Activated CD4-positive, alpha-beta T cell treated with anti-CD3 and anti-CD28 coated beads, Interleukin-2, amount 10 ng/mL, durations not matched to agents 24 days and 14 days (primary cell): ENCODE results near the gene DIP2C. TPM values are rescaled to one million over a fixed set of nuclear protein-coding genes. Genes with fewer than 3 reads are reported as not detected.

Experiments used
- DNase-seq: peaks from one replicate; pipeline ENCODE4 v3.0.0; 2022
- H3K27ac Mint-ChIP-seq: one replicate; pipeline ENCODE4 v1.8.0; 2022; ENCODE audit warnings: mild to moderate bottlenecking, mixed read lengths
- H3K27me3 Mint-ChIP-seq: one replicate; pipeline ENCODE4 v1.8.0; 2022; ENCODE audit warnings: mixed read lengths
- H3K36me3 Mint-ChIP-seq: one replicate; pipeline ENCODE4 v1.8.0; 2022; ENCODE audit warnings: low read depth, mild to moderate bottlenecking, mixed read lengths
- H3K4me1 Mint-ChIP-seq: one replicate; pipeline ENCODE4 v1.8.0; 2021; ENCODE audit warnings: mixed read lengths
- H3K4me3 Mint-ChIP-seq: one replicate; pipeline ENCODE4 v1.8.0; 2022; ENCODE audit warnings: mild to moderate bottlenecking, moderate library complexity, mixed read lengths
- H3K9me3 Mint-ChIP-seq: one replicate; pipeline ENCODE4 v1.8.0; 2021; ENCODE audit warnings: mixed read lengths
- intact Hi-C: fragments of 100-400 bp; cut with micrococcal nuclease; formaldehyde crosslinking; loops from one replicate; pipeline ENCODE4 v1.15.1; 2023
- total RNA-seq: library from RNA; stranded (reverse); gene quantifications from 2 replicates; pipeline ENCODE4 v1.2.3, GENCODE V29; 2022

DIP2C gene
- total RNA-seq = 1.4 and 1.9 TPM in 2 replicates

GRCh38 chr10:689452-690371, at the start of gene DIP2C:
Gene DIP2C, minus strand, starts transcription at chr10:689668. Its CDS starts 90 bp downstream, at chr10:689578.
- H3K4me1 Mint-ChIP-seq = no peaks in the 10 kb centered on the region
- H3K4me3 Mint-ChIP-seq = peak within 1 kb of the TSS; percentile 46
- DNase-seq = no peak
- intact Hi-C loops = no loop called here
- H3K9me3 Mint-ChIP-seq = no peaks in the 10 kb centered on the region
- no peak within 1 kb of the TSS for H3K27ac Mint-ChIP-seq
- H3K27me3 Mint-ChIP-seq = peaks cover 40% of the 10 kb centered on the region
- no peaks in the 10 kb centered on the region for H3K36me3 Mint-ChIP-seq

GRCh38 chr10:734481-734880, 45.0 kb upstream of the DIP2C start:
- no peak overlapping the region for H3K27ac Mint-ChIP-seq
- no peak for DNase-seq
- no peak overlapping the region for H3K4me3 Mint-ChIP-seq
- intact Hi-C loops = no loop called here
- no peaks in the 10 kb centered on the region for H3K27me3 Mint-ChIP-seq
- H3K4me1 Mint-ChIP-seq = no peaks in the 10 kb centered on the region
- peaks cover 4% of the 10 kb centered on the region for H3K9me3 Mint-ChIP-seq
- H3K36me3 Mint-ChIP-seq = no peaks in the 10 kb centered on the region

- H3K36me3 Mint-ChIP-seq = no peaks in the 10 kb centered on the region
- H3K27me3 Mint-ChIP-seq = no peaks in the 10 kb centered on the region
- H3K4me1 Mint-ChIP-seq = no peaks in the 10 kb centered on the region
- H3K4me3 Mint-ChIP-seq = no peak overlapping the region
- no peak for DNase-seq
- intact Hi-C loops = no loop called here
- H3K27ac Mint-ChIP-seq = no peak overlapping the region
- peaks cover 4% of the 10 kb centered on the region for H3K9me3 Mint-ChIP-seq
These were observed 43.6 kb upstream of the DIP2C start for GRCh38 chr10:733086-733485.

GRCh38 chr10:729213-729612, 39.7 kb upstream of the DIP2C start:
- Mint-ChIP-seq H3K4me3 (no peak overlapping the region), H3K36me3 (no peaks in the 10 kb centered on the region), H3K27me3 (no peaks in the 10 kb centered on the region), H3K9me3 (no peaks in the 10 kb centered on the region), H3K27ac (no peak overlapping the region), H3K4me1 (no peaks in the 10 kb centered on the region)
- intact Hi-C loops = no loop called here
- peak; percentile 34 for DNase-seq

GRCh38 chr10:728603-729002, 39.1 kb upstream of the DIP2C start:
- no peak for DNase-seq
- H3K9me3 Mint-ChIP-seq = no peaks in the 10 kb centered on the region
- H3K27ac Mint-ChIP-seq = no peak overlapping the region
- no peak overlapping the region for H3K4me3 Mint-ChIP-seq
- H3K27me3 Mint-ChIP-seq = no peaks in the 10 kb centered on the region
- H3K36me3 Mint-ChIP-seq = no peaks in the 10 kb centered on the region
- no peaks in the 10 kb centered on the region for H3K4me1 Mint-ChIP-seq
- intact Hi-C loops = no loop called here

- no peaks in the 10 kb centered on the region for H3K4me1 Mint-ChIP-seq
- intact Hi-C loops = no loop called here
- no peak for DNase-seq
- H3K27me3 Mint-ChIP-seq = no peaks in the 10 kb centered on the region
- H3K36me3 Mint-ChIP-seq = no peaks in the 10 kb centered on the region
- H3K9me3 Mint-ChIP-seq = no peaks in the 10 kb centered on the region
- no peak overlapping the region for H3K27ac Mint-ChIP-seq
- no peak overlapping the region for H3K4me3 Mint-ChIP-seq
These were observed 37.8 kb upstream of the DIP2C start for GRCh38 chr10:727162-727790.

- H3K4me3 Mint-ChIP-seq = no peak overlapping the region
- intact Hi-C loops = no loop called here
- no peaks in the 10 kb centered on the region for H3K4me1 Mint-ChIP-seq
- no peaks in the 10 kb centered on the region for H3K27me3 Mint-ChIP-seq
- no peak overlapping the region for H3K27ac Mint-ChIP-seq
- H3K9me3 Mint-ChIP-seq = no peaks in the 10 kb centered on the region
- DNase-seq = peak; percentile 33
- no peaks in the 10 kb centered on the region for H3K36me3 Mint-ChIP-seq
These were observed 36.3 kb upstream of the DIP2C start for GRCh38 chr10:725786-726185.

GRCh38 chr10:725302-725701, 35.8 kb upstream of the DIP2C start:
- no peaks in the 10 kb centered on the region for H3K9me3 Mint-ChIP-seq
- intact Hi-C loops = no loop called here
- H3K27me3 Mint-ChIP-seq = no peaks in the 10 kb centered on the region
- no peaks in the 10 kb centered on the region for H3K36me3 Mint-ChIP-seq
- no peak overlapping the region for H3K4me3 Mint-ChIP-seq
- H3K27ac Mint-ChIP-seq = no peak overlapping the region
- DNase-seq = peak; percentile 31
- H3K4me1 Mint-ChIP-seq = no peaks in the 10 kb centered on the region

- intact Hi-C loops = no loop called here
- Mint-ChIP-seq H3K9me3 (no peaks in the 10 kb centered on the region), H3K27ac (no peak overlapping the region), H3K4me1 (no peaks in the 10 kb centered on the region), H3K27me3 (no peaks in the 10 kb centered on the region), H3K4me3 (no peak overlapping the region), H3K36me3 (no peaks in the 10 kb centered on the region)
- no peak for DNase-seq
These were observed 34.5 kb upstream of the DIP2C start for GRCh38 chr10:723973-724372.

- no peak for DNase-seq
- Mint-ChIP-seq H3K9me3 (no peaks in the 10 kb centered on the region), H3K27me3 (no peaks in the 10 kb centered on the region), H3K36me3 (no peaks in the 10 kb centered on the region), H3K27ac (no peak overlapping the region), H3K4me3 (no peak overlapping the region), H3K4me1 (no peaks in the 10 kb centered on the region)
- intact Hi-C loops = no loop called here
These were observed 33.0 kb upstream of the DIP2C start for GRCh38 chr10:722281-723060.

- Mint-ChIP-seq H3K36me3 (no peaks in the 10 kb centered on the region), H3K4me1 (no peaks in the 10 kb centered on the region), H3K9me3 (no peaks in the 10 kb centered on the region), H3K4me3 (no peak overlapping the region), H3K27me3 (no peaks in the 10 kb centered on the region), H3K27ac (no peak overlapping the region)
- DNase-seq = no peak
- intact Hi-C loops = no loop called here
These were observed 28.8 kb upstream of the DIP2C start for GRCh38 chr10:718143-718700.

GRCh38 chr10:717458-717857, 28.0 kb upstream of the DIP2C start:
- no peak overlapping the region for H3K27ac Mint-ChIP-seq
- DNase-seq = no peak
- no peaks in the 10 kb centered on the region for H3K36me3 Mint-ChIP-seq
- no peaks in the 10 kb centered on the region for H3K4me1 Mint-ChIP-seq
- intact Hi-C loops = no loop called here
- no peaks in the 10 kb centered on the region for H3K27me3 Mint-ChIP-seq
- H3K4me3 Mint-ChIP-seq = no peak overlapping the region
- no peaks in the 10 kb centered on the region for H3K9me3 Mint-ChIP-seq

GRCh38 chr10:716821-717220, 27.4 kb upstream of the DIP2C start:
- DNase-seq = no peak
- no peaks in the 10 kb centered on the region for H3K4me1 Mint-ChIP-seq
- H3K36me3 Mint-ChIP-seq = no peaks in the 10 kb centered on the region
- H3K9me3 Mint-ChIP-seq = no peaks in the 10 kb centered on the region
- no peak overlapping the region for H3K4me3 Mint-ChIP-seq
- intact Hi-C loops = no loop called here
- H3K27me3 Mint-ChIP-seq = no peaks in the 10 kb centered on the region
- H3K27ac Mint-ChIP-seq = no peak overlapping the region

GRCh38 chr10:714214-714613, 24.7 kb upstream of the DIP2C start:
- Mint-ChIP-seq H3K27me3 (no peaks in the 10 kb centered on the region), H3K27ac (no peak overlapping the region), H3K9me3 (no peaks in the 10 kb centered on the region), H3K4me3 (no peak overlapping the region), H3K4me1 (no peaks in the 10 kb centered on the region), H3K36me3 (no peaks in the 10 kb centered on the region)
- intact Hi-C loops = no loop called here
- no peak for DNase-seq
